Nephron progenitor cell (in vitro differentiated cells): ENCODE data around the gene TMEM127.

Experiments used
- DNase-seq: peaks from one replicate; pipeline ENCODE4 v3.0.0; 2021
- H3K27ac Mint-ChIP-seq: 2 replicates; pipeline ENCODE4 v1.8.0; 2021; ENCODE audit warnings: mild to moderate bottlenecking, moderate library complexity, mixed read lengths
- H3K27me3 Mint-ChIP-seq: 2 replicates; pipeline ENCODE4 v1.8.0; 2021; ENCODE audit warnings: mild to moderate bottlenecking, low read depth, mixed read lengths; ENCODE audit not compliant: poor library complexity
- H3K36me3 Mint-ChIP-seq: 2 replicates; pipeline ENCODE4 v1.8.0; 2021; ENCODE audit warnings: low read depth, mixed read lengths
- H3K4me1 Mint-ChIP-seq: 2 replicates; pipeline ENCODE4 v1.8.0; 2021; ENCODE audit warnings: mixed read lengths
- H3K4me3 Mint-ChIP-seq: 2 replicates; pipeline ENCODE4 v1.8.0; 2021; ENCODE audit warnings: mild to moderate bottlenecking, moderate library complexity, mixed read lengths
- H3K9me3 Mint-ChIP-seq: 2 replicates; pipeline ENCODE4 v1.8.0; 2021; ENCODE audit warnings: mild to moderate bottlenecking, moderate library complexity, mixed read lengths
- CTCF ChIP-seq: fragments of 200-600 bp; sonication (generic); IDR thresholded peaks from 2 replicates; pipeline ENCODE4 v1.5.0; 2021; ENCODE audit warnings: antibody characterized with exemption

TMEM127 gene

GRCh38 chr2:96218508-96219131 lies 47.2 kb downstream of the TMEM127 start:
- H3K27me3 Mint-ChIP-seq, result no peaks in the 10 kb centered on the region
- no peak overlapping the region for H3K4me3 Mint-ChIP-seq
- H3K36me3 Mint-ChIP-seq, result peaks cover 8% of the 10 kb centered on the region
- DNase-seq, result no peak
- H3K9me3 Mint-ChIP-seq, result no peaks in the 10 kb centered on the region
- H3K4me1 Mint-ChIP-seq, result no peaks in the 10 kb centered on the region
- no peak for TF ChIP-seq CTCF
- no peak overlapping the region for H3K27ac Mint-ChIP-seq

GRCh38 chr2:96214554-96214953 lies 51.2 kb downstream of the TMEM127 start:
- Mint-ChIP-seq H3K27me3 (no peaks in the 10 kb centered on the region), H3K27ac (no peak overlapping the region), H3K9me3 (no peaks in the 10 kb centered on the region), H3K4me1 (peaks cover 15% of the 10 kb centered on the region), H3K36me3 (peaks cover 4% of the 10 kb centered on the region), H3K4me3 (no peak overlapping the region)
- DNase-seq, result no peak
- TF ChIP-seq CTCF, result no peak

- Mint-ChIP-seq H3K4me3 (no peak overlapping the region), H3K4me1 (peaks cover 23% of the 10 kb centered on the region), H3K27ac (no peak overlapping the region), H3K27me3 (no peaks in the 10 kb centered on the region), H3K36me3 (peaks cover 4% of the 10 kb centered on the region), H3K9me3 (no peaks in the 10 kb centered on the region)
- DNase-seq, result no peak
- no peak for TF ChIP-seq CTCF
Observed at GRCh38 chr2:96213379-96213778, 52.4 kb downstream of the TMEM127 start.

GRCh38 chr2:96212339-96212738 lies 53.5 kb downstream of the TMEM127 start:
- Mint-ChIP-seq H3K27me3 (no peaks in the 10 kb centered on the region), H3K36me3 (peaks cover 4% of the 10 kb centered on the region), H3K27ac (no peak overlapping the region), H3K9me3 (no peaks in the 10 kb centered on the region), H3K4me1 (peaks cover 29% of the 10 kb centered on the region), H3K4me3 (no peak overlapping the region)
- TF ChIP-seq CTCF, result no peak
- no peak for DNase-seq

- H3K9me3 Mint-ChIP-seq, result no peaks in the 10 kb centered on the region
- peaks cover 56% of the 10 kb centered on the region for H3K4me1 Mint-ChIP-seq
- no peak for TF ChIP-seq CTCF
Observed at GRCh38 chr2:96209729-96210085, 56.1 kb downstream of the TMEM127 start.

GRCh38 chr2:96209011-96209728 lies 56.6 kb downstream of the TMEM127 start:
- H3K4me1 Mint-ChIP-seq, result peaks cover 59% of the 10 kb centered on the region

More at GRCh38 chr2:96209729-96210085, 56.1 kb downstream of the TMEM127 start:
- Mint-ChIP-seq H3K36me3 (peaks cover 16% of the 10 kb centered on the region), H3K27me3 (no peaks in the 10 kb centered on the region), H3K4me3 (peak overlapping the region; percentile 85), H3K27ac (peak overlapping the region; percentile 36)
- no peak for DNase-seq

More at GRCh38 chr2:96209011-96209728, 56.6 kb downstream of the TMEM127 start:
- no peak for TF ChIP-seq CTCF
- H3K4me3 Mint-ChIP-seq, result peak overlapping the region; percentile 85
- H3K36me3 Mint-ChIP-seq, result peaks cover 18% of the 10 kb centered on the region
- no peak for DNase-seq
- H3K27ac Mint-ChIP-seq, result peak overlapping the region; percentile 80
- no peaks in the 10 kb centered on the region for H3K27me3 Mint-ChIP-seq
- H3K9me3 Mint-ChIP-seq, result no peaks in the 10 kb centered on the region
